Breast epithelium (tissue), 4 donors: ENCODE results near the gene DNAH10. TPM values are rescaled to one million over a fixed set of nuclear protein-coding genes. Genes with fewer than 3 reads are reported as not detected.

ENCODE experiments used
- DNase-seq, 2 donors: peaks; one replicate each; pipeline ENCODE4 v3.0.0-alpha.2; 2019; ENCODE audit warnings: low spot score in 2 of 2
- H3K27ac ChIP-seq, 2 donors: fragments of 200-600 bp; sonication (generic) in 1 of 2; one replicate each; pipeline ENCODE4 v1.5.1; 2016 to 2019; ENCODE audit warnings: mild to moderate bottlenecking in 1 of 2
- H3K27me3 ChIP-seq, 2 donors: fragments of 200-600 bp; sonication (generic) in 1 of 2; one replicate each; pipeline versions ENCODE4 v1.5.1 to v1.6.0; 2017 to 2019; ENCODE audit warnings: control low read depth in 1 of 2, mild to moderate bottlenecking in 1 of 2
- H3K36me3 ChIP-seq: fragments of 200-600 bp; one replicate; pipeline ENCODE4 v1.5.1; 2019
- H3K4me1 ChIP-seq, 2 donors: fragments of 200-600 bp; sonication (generic); one replicate each; pipeline ENCODE4 v1.5.1; 2016 to 2019; ENCODE audit warnings: control low read depth in 1 of 2
- H3K4me3 ChIP-seq, 3 donors: fragments of 200-600 bp; sonication (generic); 1 replicate in 2 of 3; 2 replicates in 1 of 3; pipeline ENCODE4 v1.5.1; 2016 to 2019; ENCODE audit warnings: mild to moderate bottlenecking in 3 of 3, moderate library complexity in 2 of 3
- H3K9me3 ChIP-seq, 2 donors: fragments of 200-600 bp; sonication (generic) in 1 of 2; one replicate each; pipeline ENCODE4 v1.5.1; 2016 to 2019; ENCODE audit warnings: control low read depth in 1 of 2
- POLR2A ChIP-seq: fragments of 450-650 bp; IDR thresholded peaks from one replicate; pipeline ENCODE4 v1.6.1; 2016; ENCODE audit warnings: antibody characterized with exemption, mild to moderate bottlenecking, moderate library complexity
- POLR2AphosphoS5 ChIP-seq, 3 donors: sonication (generic); formaldehyde crosslinking; IDR thresholded peaks; one replicate each; pipeline ENCODE4 v1.6.1; 2017; ENCODE audit warnings: antibody characterized with exemption in 3 of 3
- intact Hi-C: fragments of 100-400 bp; cut with DNase I; formaldehyde crosslinking; loops from one replicate; pipeline ENCODE4 v1.15.1; 2023; ENCODE audit warnings: low total_unique reads
- total RNA-seq, 3 donors: library from RNA; depleted of rRNA; stranded (reverse); fragments of >200 nt; gene quantifications; one replicate each; pipeline ENCODE4 v1.1.0, GENCODE V29; 2016
- TF ChIP-seq, protein P1 (sequence below), 3 donors: fragments of 450-650 bp; IDR thresholded peaks; one replicate each; pipeline ENCODE4 v1.5.1; 2016 to 2017; ENCODE audit warnings: antibody characterized with exemption in 3 of 3, mild to moderate bottlenecking in 3 of 3, moderate library complexity in 3 of 3

DNAH10 gene
- total RNA-seq, 3 donors from 2014 or later, result under 0.01 to 0.44 (median 0.33) TPM

DNA sequence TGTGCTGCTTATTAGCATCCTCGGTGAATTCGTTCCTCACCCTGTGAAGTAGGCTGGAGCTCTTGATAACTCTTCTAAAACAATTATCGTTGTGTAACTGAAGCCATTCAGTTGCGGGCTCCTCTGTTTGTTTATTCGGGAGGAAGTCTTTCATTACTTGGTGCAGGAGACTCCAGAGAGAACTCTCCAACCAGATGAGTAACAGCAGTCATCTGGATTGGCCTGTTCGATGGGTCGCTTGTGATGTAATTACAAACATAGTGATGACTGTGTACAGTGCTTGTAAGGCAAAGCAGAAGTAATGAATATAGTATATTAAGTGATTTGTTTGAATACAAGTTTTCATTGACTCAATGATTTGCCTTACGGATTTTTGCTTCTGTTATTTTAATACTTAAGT is 39.1 kb upstream of the DNAH10 start:
- H3K27ac ChIP-seq, result no peak overlapping the region
- H3K9me3 ChIP-seq, result no peaks in the 10 kb centered on the region
- TF ChIP-seq, protein P1, sequence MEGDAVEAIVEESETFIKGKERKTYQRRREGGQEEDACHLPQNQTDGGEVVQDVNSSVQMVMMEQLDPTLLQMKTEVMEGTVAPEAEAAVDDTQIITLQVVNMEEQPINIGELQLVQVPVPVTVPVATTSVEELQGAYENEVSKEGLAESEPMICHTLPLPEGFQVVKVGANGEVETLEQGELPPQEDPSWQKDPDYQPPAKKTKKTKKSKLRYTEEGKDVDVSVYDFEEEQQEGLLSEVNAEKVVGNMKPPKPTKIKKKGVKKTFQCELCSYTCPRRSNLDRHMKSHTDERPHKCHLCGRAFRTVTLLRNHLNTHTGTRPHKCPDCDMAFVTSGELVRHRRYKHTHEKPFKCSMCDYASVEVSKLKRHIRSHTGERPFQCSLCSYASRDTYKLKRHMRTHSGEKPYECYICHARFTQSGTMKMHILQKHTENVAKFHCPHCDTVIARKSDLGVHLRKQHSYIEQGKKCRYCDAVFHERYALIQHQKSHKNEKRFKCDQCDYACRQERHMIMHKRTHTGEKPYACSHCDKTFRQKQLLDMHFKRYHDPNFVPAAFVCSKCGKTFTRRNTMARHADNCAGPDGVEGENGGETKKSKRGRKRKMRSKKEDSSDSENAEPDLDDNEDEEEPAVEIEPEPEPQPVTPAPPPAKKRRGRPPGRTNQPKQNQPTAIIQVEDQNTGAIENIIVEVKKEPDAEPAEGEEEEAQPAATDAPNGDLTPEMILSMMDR (IDR thresholded peaks at IDR 0.05), result no peak
- no peak for TF ChIP-seq POLR2A
- TF ChIP-seq POLR2AphosphoS5 (IDR thresholded peaks at IDR 0.05), result no peak
- intact Hi-C loops, result no loop called here
- H3K27me3 ChIP-seq, result no peaks in the 10 kb centered on the region
- DNase-seq, result no peak
- peaks cover 4% of the 10 kb centered on the region for H3K36me3 ChIP-seq
- H3K4me1 ChIP-seq, result no peaks in the 10 kb centered on the region
- no peak overlapping the region for H3K4me3 ChIP-seq

DNA sequence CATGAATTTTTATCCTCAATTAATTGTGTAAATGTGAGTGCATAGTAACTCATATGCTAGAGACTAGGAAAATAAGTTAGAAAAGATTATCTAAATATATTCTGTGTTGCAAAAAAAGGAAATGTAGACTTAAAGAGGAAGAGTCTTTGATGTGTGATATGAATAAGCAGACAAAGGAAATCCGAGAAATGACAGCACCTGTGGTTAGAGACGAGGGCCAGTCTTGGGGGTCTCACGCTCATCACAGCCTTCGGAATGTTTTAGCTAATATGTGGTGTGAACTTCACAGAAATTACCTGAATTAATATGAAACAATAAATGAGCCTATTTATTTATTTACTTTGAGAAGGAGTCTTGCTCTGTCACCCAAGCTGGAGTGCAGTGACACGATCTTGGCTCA is 38.3 kb upstream of the DNAH10 start:
- H3K4me3 ChIP-seq, result no peak overlapping the region
- H3K4me1 ChIP-seq, result no peaks in the 10 kb centered on the region
- no peaks in the 10 kb centered on the region for H3K9me3 ChIP-seq
- H3K27ac ChIP-seq, result no peak overlapping the region
- no peak for DNase-seq
- peaks cover 4% of the 10 kb centered on the region for H3K36me3 ChIP-seq
- intact Hi-C loops, result no loop called here
- TF ChIP-seq, protein P1 (IDR thresholded peaks at IDR 0.05), result no peak
- TF ChIP-seq POLR2AphosphoS5 (IDR thresholded peaks at IDR 0.05), result no peak
- no peak for TF ChIP-seq POLR2A
- H3K27me3 ChIP-seq, result no peaks in the 10 kb centered on the region

DNA sequence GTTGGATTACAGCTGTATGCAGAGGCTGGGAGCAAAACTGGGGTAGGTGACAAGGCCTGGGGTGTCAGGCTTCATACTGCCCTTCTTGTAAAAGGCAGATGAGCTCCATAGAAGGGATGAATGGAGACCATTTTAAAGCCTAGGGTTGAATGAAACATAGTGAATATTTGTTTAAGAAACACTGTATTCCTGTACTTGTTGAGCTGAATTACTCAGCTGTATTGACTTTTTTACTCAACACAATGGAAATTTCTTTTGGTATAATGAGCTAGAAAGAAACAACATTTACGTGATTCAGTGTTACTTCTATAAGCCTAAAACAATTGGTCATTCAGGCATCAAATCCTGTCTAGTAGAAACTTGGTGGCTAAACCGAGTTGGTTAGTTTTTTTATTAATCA is 35.9 kb upstream of the DNAH10 start:
- intact Hi-C loops, result no loop called here
- no peak for DNase-seq
- Histone ChIP-seq H3K4me3 (no peak overlapping the region), H3K9me3 (no peaks in the 10 kb centered on the region), H3K4me1 (no peaks in the 10 kb centered on the region), H3K27me3 (no peaks in the 10 kb centered on the region), H3K27ac (no peak overlapping the region), H3K36me3 (peaks cover 4% of the 10 kb centered on the region)
- no peak for TF ChIP-seq POLR2A

DNA sequence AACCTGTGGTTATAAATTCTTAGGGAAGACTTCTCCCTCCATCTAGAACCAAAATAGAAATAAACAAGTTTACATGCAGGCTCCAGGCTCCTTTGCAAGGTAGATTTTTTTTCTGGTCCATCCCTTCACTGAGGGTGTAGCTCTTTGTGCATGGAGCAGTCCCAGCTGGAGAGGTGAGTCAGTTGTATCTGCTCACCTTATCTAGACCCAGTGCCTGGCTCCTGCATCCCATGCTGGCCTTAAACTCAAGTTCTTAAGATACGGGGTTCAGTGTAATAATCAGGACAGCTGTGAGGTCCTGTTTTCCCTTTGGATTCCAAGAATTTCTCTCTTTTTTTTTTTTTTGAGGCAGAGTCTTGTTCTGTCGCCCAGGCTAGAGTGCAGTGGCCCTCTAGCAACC is 35.1 kb upstream of the DNAH10 start:
- TF ChIP-seq POLR2AphosphoS5 (IDR thresholded peaks at IDR 0.05) (no peak), POLR2A (no peak)
- TF ChIP-seq, protein P1 (IDR thresholded peaks at IDR 0.05), result no peak
- DNase-seq, result no peak
- Histone ChIP-seq H3K4me3 (no peak overlapping the region), H3K9me3 (no peaks in the 10 kb centered on the region), H3K27ac (no peak overlapping the region), H3K27me3 (no peaks in the 10 kb centered on the region), H3K36me3 (peaks cover 4% of the 10 kb centered on the region), H3K4me1 (no peaks in the 10 kb centered on the region)
- intact Hi-C loops, result no loop called here

DNA sequence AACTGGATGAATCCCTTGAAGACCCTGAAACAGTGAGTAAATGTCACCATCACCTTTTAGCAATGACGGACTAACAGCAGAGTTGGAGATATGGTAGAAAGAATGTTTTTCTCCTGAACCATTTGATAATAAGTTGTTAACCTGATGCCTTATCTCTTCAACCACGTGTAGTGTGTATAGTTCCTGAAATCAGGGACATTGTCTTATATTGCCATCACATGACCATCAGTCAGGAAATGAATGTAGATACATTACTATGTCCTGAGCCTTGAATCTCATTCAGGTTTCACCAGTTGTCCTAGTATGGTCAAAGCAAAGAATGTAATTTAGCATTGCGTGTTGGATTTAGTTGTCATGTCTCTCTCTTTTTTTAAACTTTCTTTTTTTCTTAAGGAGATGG is 34.2 kb upstream of the DNAH10 start:
- Histone ChIP-seq H3K9me3 (no peaks in the 10 kb centered on the region), H3K27me3 (no peaks in the 10 kb centered on the region), H3K27ac (no peak overlapping the region), H3K4me1 (no peaks in the 10 kb centered on the region), H3K4me3 (no peak overlapping the region), H3K36me3 (peaks cover 4% of the 10 kb centered on the region)
- intact Hi-C loops, result no loop called here
- no peak for DNase-seq
- TF ChIP-seq POLR2A (no peak), POLR2AphosphoS5 (IDR thresholded peaks at IDR 0.05) (no peak)
- TF ChIP-seq, protein P1 (IDR thresholded peaks at IDR 0.05), result no peak

DNA sequence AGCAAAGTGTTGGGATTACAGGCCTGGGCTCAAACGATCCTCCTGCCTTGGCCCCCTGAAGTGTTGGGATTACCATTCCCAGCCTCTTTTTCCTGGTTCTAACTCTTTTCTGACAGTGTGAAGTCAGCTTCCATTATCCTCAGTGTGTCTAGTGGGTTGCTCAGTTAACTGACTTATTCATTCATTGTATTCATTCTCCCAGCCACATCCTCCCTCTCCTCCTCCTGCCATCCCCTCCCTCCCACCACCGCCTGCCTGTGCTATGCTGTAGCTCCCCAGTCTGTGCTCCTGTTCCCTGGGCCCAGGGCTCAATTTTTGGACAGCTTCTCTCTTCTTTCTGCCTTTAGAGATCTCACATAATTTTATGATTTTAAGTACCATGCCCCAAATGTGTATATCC is 30.5 kb upstream of the DNAH10 start:
- Histone ChIP-seq H3K27ac (no peak overlapping the region), H3K36me3 (no peaks in the 10 kb centered on the region), H3K4me3 (no peak overlapping the region), H3K27me3 (no peaks in the 10 kb centered on the region), H3K9me3 (no peaks in the 10 kb centered on the region), H3K4me1 (no peaks in the 10 kb centered on the region)
- DNase-seq, result no peak
- intact Hi-C loops, result no loop called here
- TF ChIP-seq POLR2AphosphoS5 (IDR thresholded peaks at IDR 0.05) (no peak), POLR2A (no peak)
- TF ChIP-seq, protein P1 (IDR thresholded peaks at IDR 0.05), result no peak
